Heart left ventricle (tissue), 16 donors: ENCODE results near the gene PDRG1. TPM values are rescaled to one million over a fixed set of nuclear protein-coding genes. Genes with fewer than 3 reads are reported as not detected.

ENCODE experiments used
- ATAC-seq, 4 donors: fragments of 200-7000 bp; cut with Tn5 transposase; one replicate each; pipeline ENCODE4 v1.9.1; 2020 to 2022; ENCODE audit warnings: moderate library complexity in 4 of 4, mild to moderate bottlenecking in 3 of 4, moderate number of reproducible peaks in 1 of 4
- DNase-seq, 5 donors: peaks; one replicate each; pipeline ENCODE4 v3.0.0-alpha.2; 2020
- H3K27ac ChIP-seq, 12 donors: fragments of 200-600 bp; sonication (generic) in 4 of 12; one replicate each; pipeline versions ENCODE4 v1.5.0 to v1.8.0; 2016 to 2022; ENCODE audit warnings: mild to moderate bottlenecking in 2 of 12
- H3K27me3 ChIP-seq, 9 donors: fragments of 200-600 bp; sonication (generic) in 2 of 9; one replicate each; pipeline versions ENCODE4 v1.5.1 to v1.8.0; 2016 to 2022; ENCODE audit warnings: mild to moderate bottlenecking in 3 of 9
- H3K36me3 ChIP-seq, 9 donors: fragments of 200-600 bp; sonication (generic) in 2 of 9; one replicate each; pipeline versions ENCODE4 v1.5.0 to v1.8.0; 2018 to 2022; ENCODE audit warnings: mild to moderate bottlenecking in 2 of 9
- H3K4me1 ChIP-seq, 12 donors: fragments of 200-600 bp; sonication (generic) in 4 of 12; one replicate each; pipeline versions ENCODE4 v1.5.0 to v1.8.0; 2016 to 2022; ENCODE audit warnings: mild to moderate bottlenecking in 3 of 12
- H3K4me3 ChIP-seq, 12 donors: fragments of 200-600 bp; sonication (generic) in 4 of 12; one replicate each; pipeline versions ENCODE4 v1.5.0 to v1.8.0; 2017 to 2022; ENCODE audit warnings: mild to moderate bottlenecking in 9 of 12, moderate library complexity in 4 of 12
- H3K9me3 ChIP-seq, 12 donors: fragments of 200-600 bp; sonication (generic) in 4 of 12; one replicate each; pipeline versions ENCODE4 v1.5.0 to v1.8.0; 2016 to 2022; ENCODE audit warnings: mild to moderate bottlenecking in 1 of 12
- CTCF ChIP-seq, 12 donors: fragments of 200-600 bp; sonication (generic) in 4 of 12; IDR thresholded peaks; one replicate each; pipeline versions ENCODE4 v1.5.0 to v1.8.0; 2018 to 2022; ENCODE audit warnings: antibody characterized with exemption in 12 of 12, mild to moderate bottlenecking in 5 of 12
- POLR2A ChIP-seq, 2 donors: fragments of 450-650 bp; IDR thresholded peaks; one replicate each; pipeline ENCODE4 v1.6.1; 2017; ENCODE audit warnings: antibody characterized with exemption in 2 of 2, mild to moderate bottlenecking in 2 of 2, moderate library complexity in 2 of 2
- WGBS, 4 donors: extraction: QIAGEN DNeasy Blood & Tissue Kit in 2 of 4; methylation state at CpG; one replicate each; pipeline versions ENCODE4 v1.1.5 to v1.1.7; 2013 to 2018; 5-methylcytosine and 5-hydroxymethylcytosine counted together
- intact Hi-C, 10 donors: fragments of 100-400 bp; cut with DNase I; formaldehyde crosslinking; loops; one replicate each; pipeline versions ENCODE4 v1.11.1 to v1.14.2; 2022
- polyA plus RNA-seq, 2 donors: library from polyadenylated mRNA; stranded (reverse); fragments of 200-250 nt; gene quantifications; one replicate each; pipeline ENCODE4 v1.2.3, GENCODE V29; 2013
- total RNA-seq, 9 donors: library from RNA; depleted of rRNA in 2 of 9; stranded (reverse); fragments of >200 nt in 2 of 9; fragmentation: NEBNext Ultra II Directional in 3 of 9; extraction: Animal tissue kit (Norgen Biotek cat#: 25700) in 3 of 9; gene quantifications; one replicate each; pipeline versions ENCODE4 v1.1.0 to v1.2.4, GENCODE V29; 2016 to 2023
- donor health status: ischemic (EF 13 %, LVEDD 7.1; RV severe dilation, severe dysfunction).
- donor health status: healthy with polysubstance abuse.
- donor health status: DM: no; HTN: yes; CAD: no.
- donor health status: DM: no; HTN: no; CAD: no.
- donor health status: ischemic (EF 25% LVEDD 6.9; RV normal size, moderate dysfunction).
- donor health status: ischemic (EF 25% LVEDD 5.7; RV mildly dilated, moderate dysfunction).
- donor health status: healthy.
- donor health status: DM: yes; HTN: yes; CAD: no.
- donor health status: ischemic (EF 35%, LVEDD 5.7; RV mildly dilated, moderate dysfunction).
- donor health status: nonischemic (EF 11% LVEDD 7.7; RV severe dilation, severe dysfunction).
- donor health status: DM: yes; HTN: yes; CAD: no.
- donor health status: PGD.
- donor health status: ischemic (EF 29% LVEDD 5.4; RV normal size, mild dysfunction).
- donor health status: nonischemic (EF 23%, LVEDD 6.1; RV moderate dilation, normal function).

Gene PDRG1
- total and polyA plus RNA-seq, 11 donors = 5.2 to 15.2 (median 7.6) TPM

GRCh38 chr20:31897541-31897940, 54.3 kb downstream of the PDRG1 start:
- WGBS, 4 donors = 80 to 81% (median 80%) methylated on average over 9 of the region's 9 CpGs
- intact Hi-C loops = no loop called here
- H3K4me1 ChIP-seq = peaks cover 0 to 11% (median 0%) of the 10 kb centered on the region in 12 donors
- H3K27ac ChIP-seq = no peak overlapping the region
- no peak for ATAC-seq
- H3K4me3 ChIP-seq = no peak overlapping the region
- H3K27me3 ChIP-seq = no peaks in the 10 kb centered on the region
- H3K9me3 ChIP-seq = no peaks in the 10 kb centered on the region
- no peak for DNase-seq
- TF ChIP-seq POLR2A (IDR thresholded peaks at IDR 0.05) = no peak
- no peak for TF ChIP-seq CTCF (IDR thresholded peaks at IDR 0.05)
- H3K36me3 ChIP-seq = no peaks in the 10 kb centered on the region

GRCh38 chr20:31896049-31896448, 55.8 kb downstream of the PDRG1 start:
- no peaks in the 10 kb centered on the region for H3K27me3 ChIP-seq
- ATAC-seq (no peak), DNase-seq (no peak)
- intact Hi-C loops = no loop called here
- H3K4me1 ChIP-seq = peaks cover 0 to 11% (median 0%) of the 10 kb centered on the region in 12 donors
- WGBS, 4 donors = 96 to 98% (median 96%) methylated on average over 9 of the region's 9 CpGs
- no peaks in the 10 kb centered on the region for H3K9me3 ChIP-seq
- peak overlapping the region in 7 of 12 donors; percentile 44 to 91 (median 74) for H3K27ac ChIP-seq
- H3K36me3 ChIP-seq = no peaks in the 10 kb centered on the region
- no peak overlapping the region for H3K4me3 ChIP-seq
- TF ChIP-seq CTCF (IDR thresholded peaks at IDR 0.05) = no peak
- TF ChIP-seq POLR2A (IDR thresholded peaks at IDR 0.05) = no peak

- TF ChIP-seq POLR2A (IDR thresholded peaks at IDR 0.05) (no peak), CTCF (IDR thresholded peaks at IDR 0.05) (no peak)
- WGBS, 4 donors = 35 to 52% (median 39%) methylated on average over 8 of the region's 8 CpGs
- Histone ChIP-seq H3K27me3 (no peaks in the 10 kb centered on the region), H3K4me1 (peaks cover 0 to 11% (median 0%) of the 10 kb centered on the region in 12 donors), H3K36me3 (no peaks in the 10 kb centered on the region), H3K27ac (peak overlapping the region in 11 of 12 donors; percentile 24 to 91 (median 64)), H3K4me3 (no peak overlapping the region), H3K9me3 (no peaks in the 10 kb centered on the region)
- ATAC-seq (peak; percentile 94 to 99 (median 98)), DNase-seq (peak in 4 of 5 donors; percentile 52 to 84 (median 68))
- intact Hi-C loops = no loop called here
Observed at GRCh38 chr20:31894980-31895675, 56.7 kb downstream of the PDRG1 start.

Other genes starting within 250 kb of the PDRG1 start
- gene BCL2L1, start 229.2 kb downstream of the PDRG1 start, total RNA-seq = 100 to 1,000 TPM in 1 of 9 donors, 10 to 100 TPM in 8; 32.2 to 176 (median 62.6) TPM
- 100 to 1,000 TPM in 1 of 2 donors, 10 to 100 TPM in 1; 43.1 to 217 TPM for gene BCL2L1, start 229.2 kb downstream of the PDRG1 start, polyA plus RNA-seq
- 10 to 100 TPM in 1 of 9 donors, 1 to 10 TPM in 3, under 1 TPM in 5; 0.38 to 15.2 (median 0.77) TPM for gene TPX2, start 212.8 kb downstream of the PDRG1 start, total RNA-seq
- gene TPX2, start 212.8 kb downstream of the PDRG1 start, polyA plus RNA-seq = under 1 TPM; 0.04 to 0.97 TPM
- gene MYLK2, start 132.7 kb downstream of the PDRG1 start, total RNA-seq = under 1 TPM in 8 of 9 donors, not detected in 1; 0.10 to 0.76 (median 0.17) TPM
- under 1 TPM; 0.15 to 0.23 TPM for gene MYLK2, start 132.7 kb downstream of the PDRG1 start, polyA plus RNA-seq
- gene FOXS1, start 106.4 kb downstream of the PDRG1 start, total RNA-seq = 1 to 10 TPM; 1.9 to 6.0 (median 3.7) TPM
- gene FOXS1, start 106.4 kb downstream of the PDRG1 start, polyA plus RNA-seq = 1 to 10 TPM; 2.5 to 4.9 TPM
- 1 to 10 TPM; 1.0 to 7.4 (median 3.0) TPM for gene DUSP15, start 81.5 kb downstream of the PDRG1 start, total RNA-seq
- 1 to 10 TPM in 1 of 2 donors, under 1 TPM in 1; 0.68 to 5.4 TPM for gene DUSP15, start 81.5 kb downstream of the PDRG1 start, polyA plus RNA-seq
- gene TTLL9, start 81.4 kb downstream of the PDRG1 start, total RNA-seq = not detected
- gene TTLL9, start 81.4 kb downstream of the PDRG1 start, polyA plus RNA-seq = not detected
- not detected for gene XKR7, start 16.1 kb upstream of the PDRG1 start, total RNA-seq
- gene XKR7, start 16.1 kb upstream of the PDRG1 start, polyA plus RNA-seq = not detected
- 10 to 100 TPM in 3 of 9 donors, 1 to 10 TPM in 6; 3.4 to 14.8 (median 8.7) TPM for gene CCM2L, start 58.4 kb upstream of the PDRG1 start, total RNA-seq
- gene CCM2L, start 58.4 kb upstream of the PDRG1 start, polyA plus RNA-seq = 10 to 100 TPM; 11.4 to 12.5 TPM
- gene HCK, start 100.2 kb upstream of the PDRG1 start, total RNA-seq = 10 to 100 TPM in 2 of 9 donors, 1 to 10 TPM in 7; 2.0 to 52.0 (median 4.5) TPM
- gene HCK, start 100.2 kb upstream of the PDRG1 start, polyA plus RNA-seq = 1 to 10 TPM; 1.4 to 3.7 TPM
- 10 to 100 TPM; 25.6 to 37.9 (median 30.0) TPM for gene TM9SF4, start 157.7 kb upstream of the PDRG1 start, total RNA-seq
- gene TM9SF4, start 157.7 kb upstream of the PDRG1 start, polyA plus RNA-seq = 10 to 100 TPM; 15.7 to 23.5 TPM